ENCODE data around the gene USH1G. TPM values are rescaled to one million over a fixed set of nuclear protein-coding genes. Genes with fewer than 3 reads are reported as not detected.

Gene USH1G
- total RNA-seq, 1 experiment from 2014 or later: 2.7 TPM

DNA sequence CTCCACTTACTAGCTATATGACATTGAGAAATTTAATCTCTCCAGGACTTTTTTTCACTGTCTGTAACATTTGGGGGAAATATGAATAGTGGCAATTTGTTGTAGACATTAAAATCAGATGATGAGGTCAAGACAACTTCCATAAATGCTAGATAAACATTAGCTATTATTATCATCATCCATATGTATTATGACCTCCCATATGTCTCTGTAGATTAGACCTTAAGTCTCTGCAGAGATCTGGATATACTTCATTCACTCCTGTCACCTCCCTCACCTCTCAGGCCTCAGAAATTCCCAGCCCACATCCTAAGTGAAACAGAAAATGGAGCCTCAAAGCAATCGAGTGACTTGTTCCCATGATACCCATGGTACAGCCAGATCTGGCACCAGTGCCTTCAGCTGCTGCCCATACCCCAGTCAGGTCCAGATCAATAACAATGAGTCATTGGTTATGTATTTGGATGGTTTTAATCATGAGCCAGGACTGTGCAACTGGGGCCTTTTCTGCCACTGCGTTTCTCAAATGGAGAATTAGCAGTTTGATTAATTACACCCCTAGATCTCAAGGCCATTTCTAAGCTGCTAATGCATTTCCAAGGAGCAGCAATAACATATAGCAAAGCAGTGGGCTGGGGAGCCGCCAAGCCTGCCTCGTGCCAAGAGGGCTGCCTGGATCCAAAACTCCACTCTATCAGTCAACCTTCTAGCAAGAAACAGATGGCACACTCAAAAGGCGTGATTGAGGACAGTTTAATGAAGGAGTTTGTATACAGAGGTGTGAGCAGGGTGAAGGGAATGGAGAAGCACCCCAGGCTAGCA, 47.7 kb downstream of the USH1G start:
- Histone ChIP-seq H2BK20ac (ENCODE audit: low read depth, low read length, poor library complexity, severe bottlenecking) (no peak overlapping the region), H2BK5ac (ENCODE audit: insufficient read length, low read length) (no peak overlapping the region), H4K20me1 (ENCODE audit: control insufficient read depth, insufficient read depth, insufficient read length) (no peaks in the 10 kb centered on the region), H3K9ac (ENCODE audit: extremely low read depth, insufficient read length, low read length) (no peak overlapping the region), H3K79me2 (ENCODE audit: insufficient read depth, low read length) (no peaks in the 10 kb centered on the region), H2AK5ac (ENCODE audit: insufficient read length, low read length) (no peak overlapping the region), H3K18ac (ENCODE audit: insufficient read length, low read depth, low read length) (no peak overlapping the region), H2AFZ (ENCODE audit: low read length) (no peak overlapping the region), H2BK15ac (ENCODE audit: low read depth, low read length) (no peak overlapping the region), H4K8ac (replicated peaks; ENCODE audit: insufficient read length, low read depth, low read length) (no peak overlapping the region), H3K4ac (ENCODE audit: low read depth, low read length) (no peak overlapping the region), H2BK120ac (ENCODE audit: low read depth, low read length, poor library complexity, severe bottlenecking) (no peak overlapping the region), H3K27me3 (ENCODE audit: insufficient read depth, low read length) (no peaks in the 10 kb centered on the region), H2BK12ac (ENCODE audit: insufficient read length, low read depth, low read length) (no peak overlapping the region), H4K91ac (ENCODE audit: insufficient read length, low read depth, low read length) (no peak overlapping the region), H3K9me3 (ENCODE audit: control insufficient read depth, low read depth, low read length) (no peaks in the 10 kb centered on the region), H3K23ac (ENCODE audit: insufficient read length, low read depth, low read length) (no peak overlapping the region), H3K14ac (ENCODE audit: insufficient read depth, low read length) (no peak overlapping the region), H3K4me2 (ENCODE audit: insufficient read depth, insufficient read length, low read length) (no peak overlapping the region), H3K56ac (ENCODE audit: insufficient read length, low read depth, low read length) (no peak overlapping the region), H3K27ac (ENCODE audit: insufficient read length, low read depth, low read length) (no peak overlapping the region), H3T11ph (ENCODE audit: low read length) (no peak overlapping the region), H3K23me2 (ENCODE audit: insufficient read length, low read depth, low read length, poor library complexity, severe bottlenecking) (peaks cover 12% of the 10 kb centered on the region), H3K4me1 (ENCODE audit: insufficient read depth, low read length) (0 out of 2 replicates have a peak, but pooled peaks cover 2% of the 10 kb centered on the region), H3K79me1 (ENCODE audit: insufficient read depth, low read depth, low read length, poor library complexity, severe bottlenecking) (no peaks in the 10 kb centered on the region), H4K5ac (ENCODE audit: insufficient read length, low read depth, low read length) (no peak overlapping the region)
- TF ChIP-seq, protein P1, sequence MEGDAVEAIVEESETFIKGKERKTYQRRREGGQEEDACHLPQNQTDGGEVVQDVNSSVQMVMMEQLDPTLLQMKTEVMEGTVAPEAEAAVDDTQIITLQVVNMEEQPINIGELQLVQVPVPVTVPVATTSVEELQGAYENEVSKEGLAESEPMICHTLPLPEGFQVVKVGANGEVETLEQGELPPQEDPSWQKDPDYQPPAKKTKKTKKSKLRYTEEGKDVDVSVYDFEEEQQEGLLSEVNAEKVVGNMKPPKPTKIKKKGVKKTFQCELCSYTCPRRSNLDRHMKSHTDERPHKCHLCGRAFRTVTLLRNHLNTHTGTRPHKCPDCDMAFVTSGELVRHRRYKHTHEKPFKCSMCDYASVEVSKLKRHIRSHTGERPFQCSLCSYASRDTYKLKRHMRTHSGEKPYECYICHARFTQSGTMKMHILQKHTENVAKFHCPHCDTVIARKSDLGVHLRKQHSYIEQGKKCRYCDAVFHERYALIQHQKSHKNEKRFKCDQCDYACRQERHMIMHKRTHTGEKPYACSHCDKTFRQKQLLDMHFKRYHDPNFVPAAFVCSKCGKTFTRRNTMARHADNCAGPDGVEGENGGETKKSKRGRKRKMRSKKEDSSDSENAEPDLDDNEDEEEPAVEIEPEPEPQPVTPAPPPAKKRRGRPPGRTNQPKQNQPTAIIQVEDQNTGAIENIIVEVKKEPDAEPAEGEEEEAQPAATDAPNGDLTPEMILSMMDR (conservative IDR thresholded peaks at IDR 0.05): no peak
- H3K4me1 Mint-ChIP-seq: peaks cover 26 to 36% of the 10 kb centered on the region in 2 experiments
- no peak overlapping the region for H3K27ac Mint-ChIP-seq
- no CpG with 5 or more reads among the region's 5 CpGs for WGBS (ENCODE audit: extremely low coverage, insufficient read length, low lambda C conversion rate)
- no peak for DNase-seq
- H3K27me3 Mint-ChIP-seq (ENCODE audit: low read depth): peaks cover 13% of the 10 kb centered on the region
- H3K9me3 Mint-ChIP-seq: no peaks in the 10 kb centered on the region
- H3K36me3 Mint-ChIP-seq (ENCODE audit: insufficient read depth in 1 of 3, low read depth in 3 of 3): peaks cover 0 to 9% (median 7%) of the 10 kb centered on the region in 3 experiments; a peak in 4 of 7 replicates
- no peak overlapping the region for H3K4me3 Mint-ChIP-seq

Data from H9 (cell line).